Measurements from ENCODE around the gene LUC7L3.

Gene LUC7L3

DNA sequence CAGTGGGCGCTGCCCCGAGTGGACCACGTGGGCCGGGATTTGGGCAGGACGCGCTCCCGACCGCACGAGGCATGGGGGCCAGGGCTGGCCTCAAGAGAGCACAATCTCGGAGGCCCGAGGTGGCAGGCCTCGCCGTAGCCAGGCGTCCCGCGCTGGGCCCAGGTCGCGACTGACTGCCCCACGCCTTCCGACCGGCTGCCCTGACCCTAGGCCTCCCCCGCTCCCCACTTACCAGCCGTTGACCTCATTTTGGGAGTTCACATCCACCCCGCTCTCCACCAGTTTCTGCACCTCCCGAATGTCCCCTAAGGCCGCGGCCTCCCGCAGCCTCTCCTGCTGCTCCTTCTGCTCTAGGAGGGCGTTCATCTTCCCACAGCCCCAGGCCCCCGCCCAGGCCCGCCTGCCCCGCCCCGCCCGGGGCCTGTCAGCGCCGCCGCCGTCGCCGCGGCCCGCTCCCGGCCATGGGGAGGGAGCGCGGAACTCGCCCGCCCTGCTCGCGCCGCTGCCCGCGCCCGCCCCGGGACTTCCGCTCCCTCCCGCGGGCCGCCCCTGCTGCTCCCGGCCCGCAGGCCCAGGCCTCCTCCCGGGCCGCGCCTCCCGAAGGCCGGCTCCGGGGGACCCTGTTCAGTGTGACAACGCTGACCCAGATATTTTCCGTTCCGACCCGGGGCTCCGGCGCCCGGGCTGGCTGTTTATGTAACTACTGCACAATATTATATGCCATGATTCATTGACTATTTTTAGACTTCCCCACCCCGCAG lies 11.9 kb upstream of the LUC7L3 start, which contains the start of gene ANKRD40:
ANKRD40 (minus strand) TSS at position 626 of the 761 bp plus-strand sequence; CDS start at position 366, 260 bp downstream.
- peak; percentile 96; the same call in 1 of the 2 replicates for TF ChIP-seq ZFX (IDR thresholded peaks at IDR 0.05; ENCODE audit: borderline replicate concordance)
- TF ChIP-seq, protein P1, sequence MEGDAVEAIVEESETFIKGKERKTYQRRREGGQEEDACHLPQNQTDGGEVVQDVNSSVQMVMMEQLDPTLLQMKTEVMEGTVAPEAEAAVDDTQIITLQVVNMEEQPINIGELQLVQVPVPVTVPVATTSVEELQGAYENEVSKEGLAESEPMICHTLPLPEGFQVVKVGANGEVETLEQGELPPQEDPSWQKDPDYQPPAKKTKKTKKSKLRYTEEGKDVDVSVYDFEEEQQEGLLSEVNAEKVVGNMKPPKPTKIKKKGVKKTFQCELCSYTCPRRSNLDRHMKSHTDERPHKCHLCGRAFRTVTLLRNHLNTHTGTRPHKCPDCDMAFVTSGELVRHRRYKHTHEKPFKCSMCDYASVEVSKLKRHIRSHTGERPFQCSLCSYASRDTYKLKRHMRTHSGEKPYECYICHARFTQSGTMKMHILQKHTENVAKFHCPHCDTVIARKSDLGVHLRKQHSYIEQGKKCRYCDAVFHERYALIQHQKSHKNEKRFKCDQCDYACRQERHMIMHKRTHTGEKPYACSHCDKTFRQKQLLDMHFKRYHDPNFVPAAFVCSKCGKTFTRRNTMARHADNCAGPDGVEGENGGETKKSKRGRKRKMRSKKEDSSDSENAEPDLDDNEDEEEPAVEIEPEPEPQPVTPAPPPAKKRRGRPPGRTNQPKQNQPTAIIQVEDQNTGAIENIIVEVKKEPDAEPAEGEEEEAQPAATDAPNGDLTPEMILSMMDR (IDR thresholded peaks at IDR 0.05): no peak
- H3K27ac ChIP-seq: peak within 1 kb of the TSS; percentile 98

DNA sequence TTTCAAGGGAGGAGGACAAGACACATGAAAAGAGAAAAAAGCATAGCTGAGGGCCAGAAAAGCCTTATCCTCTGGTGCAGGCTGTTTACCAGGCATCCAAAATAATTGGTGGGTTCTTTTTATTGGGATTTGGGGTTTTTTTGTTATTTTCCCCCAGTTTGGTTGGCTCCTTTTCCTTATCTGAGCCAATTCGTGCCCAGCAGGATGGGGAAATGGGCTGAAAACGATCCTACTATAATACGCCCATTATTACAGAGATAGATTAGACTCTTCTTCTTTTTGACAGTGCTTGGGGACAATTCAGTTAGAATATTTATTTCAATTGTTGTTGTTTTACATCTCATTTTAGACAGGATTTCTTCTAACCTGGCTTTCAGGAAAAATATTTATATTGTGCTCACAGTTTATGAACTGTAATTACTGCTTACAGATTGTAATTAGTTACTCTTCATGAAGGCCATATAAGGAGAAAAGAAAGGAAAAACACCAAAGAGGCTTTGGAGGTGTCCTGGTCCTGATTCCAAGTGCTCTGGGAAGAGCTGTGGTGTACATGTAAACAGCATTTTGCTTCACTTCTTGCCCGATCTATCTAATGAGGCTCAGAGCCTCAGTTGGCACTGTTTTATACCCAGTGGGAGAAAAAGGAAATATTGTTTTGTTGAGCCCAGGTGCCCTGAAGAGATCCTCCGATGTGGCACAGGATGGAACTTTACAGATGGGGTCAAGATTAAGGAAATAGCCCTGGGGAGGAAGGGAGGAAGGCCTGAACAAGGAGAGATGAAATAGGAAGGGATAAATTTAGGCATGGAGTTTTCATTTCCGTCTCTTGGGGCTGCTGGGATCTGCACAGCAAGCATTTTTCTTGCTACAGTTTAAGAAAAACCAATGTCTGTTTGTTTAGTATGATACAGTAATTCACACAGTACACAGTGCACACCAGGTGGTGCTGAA lies 11.1 kb upstream of the LUC7L3 start:
- no peak for TF ChIP-seq ZFX (IDR thresholded peaks at IDR 0.05; ENCODE audit: borderline replicate concordance)
- TF ChIP-seq, protein P1 (IDR thresholded peaks at IDR 0.05): no peak
- peak overlapping the region; percentile 98 for H3K27ac ChIP-seq

DNA sequence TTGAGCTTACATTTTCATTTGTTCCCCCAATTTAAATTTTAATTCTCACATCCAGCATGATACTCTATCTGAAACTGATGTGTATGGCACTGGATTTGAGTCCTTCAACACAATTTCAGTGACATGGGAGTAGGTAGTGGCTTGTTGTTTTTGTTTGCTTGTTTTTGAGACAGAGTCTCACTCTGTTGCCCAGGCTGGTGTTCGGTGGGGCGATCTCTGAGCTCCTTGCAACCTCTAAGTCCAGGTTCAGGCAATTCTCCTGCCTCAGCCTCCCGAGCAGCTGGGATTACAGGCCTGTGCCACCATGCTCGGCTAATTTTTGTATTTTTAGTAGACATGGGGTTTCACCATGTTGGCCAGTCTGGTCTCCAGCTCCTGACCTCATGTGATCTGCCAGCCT lies 10.3 kb upstream of the LUC7L3 start:
- H3K27ac ChIP-seq: peak overlapping the region; percentile 98

DNA sequence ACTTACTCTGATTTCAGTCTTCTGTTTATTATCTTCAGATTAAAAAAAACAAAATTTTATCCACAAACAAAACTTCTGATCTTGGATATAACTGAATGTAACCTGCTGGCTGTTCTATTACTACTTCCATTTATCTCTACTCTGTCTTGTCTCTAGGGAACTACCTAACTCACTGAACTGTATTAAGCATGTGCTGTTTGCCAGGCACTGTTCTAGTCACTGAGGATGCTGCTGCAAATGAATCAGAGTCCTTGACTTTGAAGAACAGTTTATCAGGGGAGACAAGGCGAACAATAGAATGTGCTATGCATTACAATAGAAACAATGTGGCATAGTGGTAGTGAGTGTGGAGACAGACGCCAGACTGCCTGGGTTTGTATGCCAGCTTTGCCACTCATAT lies 9.4 kb upstream of the LUC7L3 start:
- TF ChIP-seq, protein P1 (IDR thresholded peaks at IDR 0.05): no peak
- TF ChIP-seq ZFX (IDR thresholded peaks at IDR 0.05; ENCODE audit: borderline replicate concordance): no peak
- H3K27ac ChIP-seq: peak overlapping the region; percentile 98

DNA sequence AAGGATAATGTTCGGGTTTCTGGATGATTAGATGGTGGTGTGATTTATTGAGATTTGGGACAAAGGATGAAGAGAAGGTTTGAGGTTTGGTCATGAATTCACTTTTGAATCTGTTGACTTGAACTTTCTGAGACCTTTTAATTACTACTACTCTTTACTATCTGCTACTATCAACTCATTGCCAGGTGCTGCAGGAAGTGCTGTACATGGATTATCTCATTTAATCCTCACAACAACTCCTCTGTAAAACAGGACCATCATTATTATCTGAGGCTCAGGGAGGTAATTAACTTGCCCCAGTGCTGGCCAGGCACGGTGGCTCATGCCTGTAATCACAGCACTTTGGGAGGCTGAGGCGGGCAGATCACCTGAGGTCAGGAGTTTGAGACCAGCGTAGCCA lies 8.8 kb upstream of the LUC7L3 start:
- TF ChIP-seq, protein P1 (IDR thresholded peaks at IDR 0.05): no peak
- TF ChIP-seq ZFX (IDR thresholded peaks at IDR 0.05; ENCODE audit: borderline replicate concordance): no peak
- H3K27ac ChIP-seq: no peak overlapping the region

DNA sequence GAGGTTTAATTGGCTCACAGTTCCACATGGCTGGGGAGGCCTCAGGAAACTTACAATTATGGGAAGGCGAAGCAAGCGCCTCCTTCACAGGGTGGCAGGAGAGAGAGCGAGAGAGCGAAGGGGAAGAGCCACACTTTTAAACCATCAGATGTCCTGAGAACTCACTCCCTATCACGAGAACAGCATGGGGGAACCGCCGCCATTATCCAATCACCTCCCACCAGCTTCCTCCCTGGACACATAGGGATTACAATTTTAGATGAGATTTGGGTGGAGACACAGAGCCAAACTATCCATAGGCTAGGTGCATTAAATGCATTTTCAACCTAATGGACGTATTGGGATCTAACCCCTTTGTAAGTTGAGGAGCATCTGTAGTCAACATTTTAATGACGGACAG lies 6.8 kb upstream of the LUC7L3 start:
- no peak for TF ChIP-seq ZFX (IDR thresholded peaks at IDR 0.05; ENCODE audit: borderline replicate concordance)
- TF ChIP-seq, protein P1 (IDR thresholded peaks at IDR 0.05): no peak
- no peak overlapping the region for H3K27ac ChIP-seq

DNA sequence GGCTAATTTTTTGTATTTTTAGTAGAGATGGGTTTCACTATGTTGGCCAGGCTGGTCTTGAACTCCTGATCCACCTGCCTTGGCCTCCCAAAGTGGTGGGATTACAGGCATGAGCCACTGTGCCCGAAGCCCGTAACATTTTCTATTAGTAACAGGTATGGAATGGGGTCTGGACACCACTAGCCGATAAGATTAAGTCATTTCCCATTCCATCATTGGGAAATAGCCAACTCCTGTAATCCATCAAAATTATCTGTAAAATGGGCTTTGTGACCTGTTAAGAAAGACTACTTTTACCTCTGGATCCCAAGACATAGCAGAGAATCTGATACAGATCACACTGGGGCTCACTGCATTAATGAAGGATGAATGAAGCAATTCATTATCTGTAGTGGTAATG lies 3.9 kb upstream of the LUC7L3 start:
- no peak for TF ChIP-seq ZFX (IDR thresholded peaks at IDR 0.05; ENCODE audit: borderline replicate concordance)
- TF ChIP-seq, protein P1 (IDR thresholded peaks at IDR 0.05): no peak
- H3K27ac ChIP-seq: no peak overlapping the region
